PFSK-1 (cell line): ENCODE measurements around the gene ITGB8. TPM values are rescaled to one million over a fixed set of nuclear protein-coding genes. Genes with fewer than 3 reads are reported as not detected.

Experiments
- FOXP2 ChIP-seq: optimal IDR thresholded peaks from 2 replicates; pipeline ENCODE3; 2011; ENCODE audit warnings: borderline replicate concordance, control low read depth, inconsistent platforms; ENCODE audit not compliant: insufficient read depth; ENCODE audit errors: extremely low read length, extremely low read depth
- POLR2AphosphoS5 ChIP-seq: IDR thresholded peaks from 2 replicates; pipeline ENCODE4 v1.6.1; 2012; ENCODE audit warnings: low read depth, mild to moderate bottlenecking, control low read depth, low read length, moderate library complexity
- REST ChIP-seq, 2 experiments: IDR thresholded peaks; 2 replicates each; pipeline versions ENCODE4 v1.6.1 to v1.8.0; 2011 to 2012; ENCODE audit warnings: low read depth in 2 of 2, low read length in 2 of 2, control low read depth in 1 of 2, inconsistent platforms in 1 of 2, mild to moderate bottlenecking in 1 of 2, moderate library complexity in 1 of 2; ENCODE audit not compliant: insufficient read depth in 1 of 2
- SIN3A ChIP-seq: IDR thresholded peaks from 2 replicates; pipeline ENCODE4 v1.6.1; 2012; ENCODE audit warnings: mild to moderate bottlenecking, low read length, moderate library complexity, borderline replicate concordance; ENCODE audit not compliant: insufficient read depth
- TAF1 ChIP-seq: IDR thresholded peaks from 2 replicates; pipeline ENCODE4 v1.6.1; 2012; ENCODE audit warnings: low read length, control low read depth, borderline replicate concordance; ENCODE audit not compliant: insufficient read depth
- polyA plus RNA-seq: library from polyadenylated mRNA; unstranded; fragments of >200 nt; gene quantifications from one replicate; pipeline ENCODE4 v1.2.1, GENCODE V29; 2012; ENCODE audit warnings: low read depth, missing spikeins; ENCODE audit not compliant: insufficient read length

The ITGB8 gene
- polyA plus RNA-seq, result 0.21 TPM

- TF ChIP-seq POLR2AphosphoS5 (no peak), SIN3A (no peak), TAF1 (no peak), REST (IDR thresholded peaks at IDR 0.05; ENCODE audit: insufficient read depth in 1 of 2, low read depth in 2 of 2, low read length in 2 of 2) (no peak), FOXP2 (no peak)
Measured at GRCh38 chr7:20330239-20330927, at the start of gene ITGB8. Gene ITGB8, plus strand, starts transcription at chr7:20330900. Its CDS starts 907 bp downstream, at chr7:20331807.

GRCh38 chr7:20282959-20283358 is 47.7 kb upstream of the ITGB8 start:
- TF ChIP-seq POLR2AphosphoS5 (no peak), FOXP2 (no peak), TAF1 (no peak), REST (IDR thresholded peaks at IDR 0.05; ENCODE audit: insufficient read depth in 1 of 2, low read depth in 2 of 2, low read length in 2 of 2) (no peak), SIN3A (no peak)

GRCh38 chr7:20283385-20283784 is 47.3 kb upstream of the ITGB8 start:
- TF ChIP-seq REST (IDR thresholded peaks at IDR 0.05; ENCODE audit: insufficient read depth in 1 of 2, low read depth in 2 of 2, low read length in 2 of 2), result no peak
- no peak for TF ChIP-seq FOXP2
- TF ChIP-seq SIN3A, result no peak
- no peak for TF ChIP-seq TAF1
- TF ChIP-seq POLR2AphosphoS5, result no peak

GRCh38 chr7:20284003-20284770 is 46.5 kb upstream of the ITGB8 start:
- TF ChIP-seq POLR2AphosphoS5 (no peak), SIN3A (no peak), TAF1 (no peak), REST (IDR thresholded peaks at IDR 0.05; ENCODE audit: insufficient read depth in 1 of 2, low read depth in 2 of 2, low read length in 2 of 2) (no peak), FOXP2 (no peak)
